RWPE2 (cell line): ENCODE measurements around the gene TENM4.

ENCODE experiments used
- ATAC-seq: fragments of 200-7000 bp; cut with Tn5 transposase; 3 replicates; pipeline ENCODE4 v1.9.1; 2021; ENCODE audit warnings: low read depth
- DNase-seq: peaks from one replicate; pipeline ENCODE4 v3.0.0-alpha.2; 2020; ENCODE audit warnings: low spot score
- H3K27ac ChIP-seq: fragments of 450-650 bp; 2 replicates; pipeline ENCODE4 v1.5.1; 2017; ENCODE audit warnings: mild to moderate bottlenecking; ENCODE audit not compliant: poor library complexity, severe bottlenecking
- H3K27me3 ChIP-seq: fragments of 250-450 bp; sonication (Bioruptor Pico); 2 replicates; pipeline ENCODE4 v1.5.1; 2021; ENCODE audit warnings: mild to moderate bottlenecking, moderate library complexity; ENCODE audit not compliant: insufficient read depth, poor library complexity, severe bottlenecking
- H3K36me3 ChIP-seq: fragments of 250-450 bp; sonication (Bioruptor Pico); 2 replicates; pipeline ENCODE4 v1.5.1; 2020; ENCODE audit warnings: low read depth, mild to moderate bottlenecking, moderate library complexity
- H3K4me1 ChIP-seq: fragments of 250-450 bp; sonication (Bioruptor Pico); 2 replicates; pipeline ENCODE4 v1.5.1; 2021; ENCODE audit warnings: mild to moderate bottlenecking, moderate library complexity; ENCODE audit not compliant: insufficient read depth, poor library complexity, severe bottlenecking
- H3K4me3 ChIP-seq: fragments of 250-450 bp; sonication (Bioruptor Pico); 2 replicates; pipeline ENCODE4 v1.5.1; 2021; ENCODE audit warnings: mild to moderate bottlenecking, moderate library complexity; ENCODE audit not compliant: severe bottlenecking
- H3K9me3 ChIP-seq: fragments of 250-450 bp; sonication (Bioruptor Pico); 2 replicates; pipeline ENCODE4 v1.5.1; 2021; ENCODE audit warnings: mild to moderate bottlenecking, moderate library complexity; ENCODE audit not compliant: severe bottlenecking
- TF ChIP-seq, protein P1 (sequence below): fragments of 450-650 bp; IDR thresholded peaks from one replicate; pipeline ENCODE4 v1.5.1; 2017; ENCODE audit warnings: mild to moderate bottlenecking, moderate library complexity; ENCODE audit not compliant: poor library complexity, severe bottlenecking

The TENM4 gene

DNA sequence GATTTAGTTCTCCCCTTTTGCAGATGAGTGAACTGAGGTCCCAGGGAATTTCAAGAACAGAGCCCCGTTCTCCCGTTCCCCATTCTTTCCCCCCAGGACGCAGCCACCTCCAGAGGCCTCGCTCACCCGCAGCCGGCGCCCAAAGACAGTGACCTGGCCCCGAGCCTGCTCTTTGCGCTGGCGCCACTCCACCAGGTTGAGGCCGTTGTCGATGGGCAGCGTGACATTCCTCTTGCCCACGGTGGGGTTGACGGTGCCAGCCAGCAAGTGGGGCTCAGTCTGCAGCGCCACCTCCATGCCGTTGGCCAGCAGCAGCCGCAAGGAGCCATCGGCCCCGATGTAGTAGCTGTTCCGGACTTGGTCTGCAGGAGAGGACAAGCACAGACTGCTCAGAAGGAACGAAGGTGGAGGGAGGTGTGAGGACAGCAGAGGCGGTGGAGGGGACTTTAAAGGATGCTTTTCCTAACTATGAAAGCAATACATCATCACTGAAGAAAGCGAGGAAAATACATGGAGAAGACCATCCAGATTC lies 764.7 kb downstream of the TENM4 start:
- ATAC-seq = no peak
- H3K4me1 ChIP-seq = no peaks in the 10 kb centered on the region

DNA sequence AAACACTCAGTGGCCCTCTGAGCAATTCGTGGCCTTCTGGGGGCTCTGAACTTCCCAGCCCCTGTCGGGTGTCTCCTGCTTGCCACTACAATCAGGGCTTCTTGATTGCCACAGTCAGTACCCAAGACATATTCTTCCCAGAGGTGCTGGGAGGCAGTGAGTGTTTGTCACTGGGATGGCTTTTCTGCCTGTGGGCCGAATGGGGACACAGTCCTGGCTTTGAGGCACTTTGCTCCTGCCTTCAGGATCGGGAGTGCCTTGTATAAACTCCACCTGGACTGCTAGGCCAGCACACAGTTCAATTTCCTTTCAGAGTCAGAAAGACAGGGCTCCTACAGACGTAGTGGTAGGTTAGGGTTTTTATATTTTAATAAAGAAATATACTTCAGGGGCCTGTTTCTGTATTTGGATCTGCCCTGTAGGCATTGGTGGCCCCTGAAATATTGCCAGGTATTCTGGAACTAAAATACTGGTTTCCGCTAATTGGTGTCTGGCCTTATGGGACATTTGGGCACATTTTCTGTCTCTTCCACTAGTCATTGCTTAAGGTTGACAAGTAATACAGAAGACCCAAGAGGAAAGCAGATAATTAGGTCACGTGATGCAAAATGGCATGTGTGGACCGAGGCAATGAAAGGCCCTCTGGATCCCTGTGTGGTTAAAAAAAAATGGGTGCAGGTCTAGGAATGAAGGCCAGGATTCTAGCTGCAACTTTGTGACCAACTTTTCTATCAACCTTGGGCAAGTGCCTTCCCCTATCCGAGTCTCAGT lies 767.8 kb downstream of the TENM4 start:
- Histone ChIP-seq H3K4me3 (no peak overlapping the region), H3K36me3 (no peaks in the 10 kb centered on the region), H3K4me1 (no peaks in the 10 kb centered on the region), H3K27me3 (no peaks in the 10 kb centered on the region), H3K9me3 (no peaks in the 10 kb centered on the region), H3K27ac (no peak overlapping the region)
- no peak for ATAC-seq
- no peak for DNase-seq
- TF ChIP-seq, protein P1, sequence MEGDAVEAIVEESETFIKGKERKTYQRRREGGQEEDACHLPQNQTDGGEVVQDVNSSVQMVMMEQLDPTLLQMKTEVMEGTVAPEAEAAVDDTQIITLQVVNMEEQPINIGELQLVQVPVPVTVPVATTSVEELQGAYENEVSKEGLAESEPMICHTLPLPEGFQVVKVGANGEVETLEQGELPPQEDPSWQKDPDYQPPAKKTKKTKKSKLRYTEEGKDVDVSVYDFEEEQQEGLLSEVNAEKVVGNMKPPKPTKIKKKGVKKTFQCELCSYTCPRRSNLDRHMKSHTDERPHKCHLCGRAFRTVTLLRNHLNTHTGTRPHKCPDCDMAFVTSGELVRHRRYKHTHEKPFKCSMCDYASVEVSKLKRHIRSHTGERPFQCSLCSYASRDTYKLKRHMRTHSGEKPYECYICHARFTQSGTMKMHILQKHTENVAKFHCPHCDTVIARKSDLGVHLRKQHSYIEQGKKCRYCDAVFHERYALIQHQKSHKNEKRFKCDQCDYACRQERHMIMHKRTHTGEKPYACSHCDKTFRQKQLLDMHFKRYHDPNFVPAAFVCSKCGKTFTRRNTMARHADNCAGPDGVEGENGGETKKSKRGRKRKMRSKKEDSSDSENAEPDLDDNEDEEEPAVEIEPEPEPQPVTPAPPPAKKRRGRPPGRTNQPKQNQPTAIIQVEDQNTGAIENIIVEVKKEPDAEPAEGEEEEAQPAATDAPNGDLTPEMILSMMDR = no peak

More for the DNA sequence above, 764.7 kb downstream of the TENM4 start:
- Histone ChIP-seq H3K27me3 (no peaks in the 10 kb centered on the region), H3K9me3 (no peaks in the 10 kb centered on the region), H3K4me3 (no peak overlapping the region), H3K27ac (no peak overlapping the region), H3K36me3 (no peaks in the 10 kb centered on the region)
- DNase-seq = no peak
- TF ChIP-seq, protein P1 = no peak

DNA sequence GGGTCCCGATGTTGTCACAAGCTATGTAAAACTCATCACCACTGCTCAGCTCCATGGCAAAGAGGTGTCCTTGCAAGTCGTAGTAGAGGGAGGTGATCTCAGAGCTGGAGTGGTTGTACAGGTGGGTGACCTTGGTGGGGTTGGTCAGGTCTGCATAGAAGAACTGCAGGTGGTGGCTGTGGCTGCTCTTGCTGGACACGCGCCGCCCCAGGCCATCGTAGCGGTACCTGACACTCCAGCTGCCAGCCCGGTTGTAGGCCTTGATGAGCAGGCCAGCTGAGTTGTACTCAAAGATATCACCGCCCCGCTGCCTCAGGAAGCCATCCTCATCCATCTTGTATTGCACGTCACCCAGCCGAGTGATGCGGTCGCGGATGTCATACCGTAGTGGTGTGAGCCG lies 771.6 kb downstream of the TENM4 start:
- Histone ChIP-seq H3K9me3 (no peaks in the 10 kb centered on the region), H3K27ac (no peak overlapping the region), H3K36me3 (no peaks in the 10 kb centered on the region), H3K27me3 (no peaks in the 10 kb centered on the region), H3K4me1 (no peaks in the 10 kb centered on the region), H3K4me3 (no peak overlapping the region)
- no peak for DNase-seq
- TF ChIP-seq, protein P1 = no peak
- no peak for ATAC-seq

DNA sequence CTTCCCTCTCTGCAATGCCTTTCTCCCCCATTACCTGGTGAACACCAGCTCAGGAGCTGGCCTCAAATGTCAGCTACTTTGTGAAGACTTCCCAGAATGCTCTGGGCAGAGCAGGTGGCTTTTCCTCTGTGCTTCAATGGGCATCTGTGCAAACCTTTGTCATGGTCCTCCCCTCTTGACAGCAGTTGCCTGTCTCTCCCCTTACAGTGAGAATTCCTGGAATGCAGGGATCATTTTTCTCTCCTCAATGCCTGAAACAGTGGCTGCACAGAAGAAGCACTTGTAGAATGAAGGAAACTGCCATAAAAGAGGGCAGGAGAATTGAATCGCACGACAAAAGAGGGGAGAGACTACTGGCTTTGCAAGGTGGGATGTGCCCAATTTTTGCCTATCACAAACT lies 773.4 kb downstream of the TENM4 start:
- ATAC-seq = no peak
- Histone ChIP-seq H3K27me3 (no peaks in the 10 kb centered on the region), H3K4me3 (no peak overlapping the region), H3K9me3 (no peaks in the 10 kb centered on the region), H3K4me1 (no peaks in the 10 kb centered on the region), H3K27ac (no peak overlapping the region), H3K36me3 (no peaks in the 10 kb centered on the region)
- TF ChIP-seq, protein P1 = no peak
- DNase-seq = no peak

DNA sequence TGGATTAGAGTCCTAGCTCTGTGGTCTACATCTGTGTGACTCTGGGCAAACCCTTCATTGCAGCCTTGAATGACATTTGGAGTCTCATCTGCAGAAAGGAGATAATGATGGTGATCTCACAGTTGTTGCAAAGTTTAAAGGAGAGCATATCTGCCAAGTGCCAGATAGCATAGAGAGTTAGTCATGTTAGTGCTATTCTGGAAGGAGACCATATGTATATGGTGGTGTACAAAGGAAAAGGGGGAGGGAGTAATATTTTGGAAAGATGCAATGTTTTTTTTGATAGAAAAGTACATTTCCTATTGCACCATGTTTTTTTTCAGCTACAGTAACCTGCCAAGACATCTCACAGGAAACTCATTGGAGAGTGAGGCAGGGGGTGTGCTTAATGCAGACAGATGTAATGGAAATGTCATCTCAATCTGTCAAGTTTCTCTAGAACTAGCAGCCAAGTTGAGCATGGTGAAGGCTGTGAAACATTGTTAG lies 774.1 kb downstream of the TENM4 start:
- Histone ChIP-seq H3K9me3 (no peaks in the 10 kb centered on the region), H3K27ac (no peak overlapping the region), H3K4me1 (no peaks in the 10 kb centered on the region), H3K36me3 (no peaks in the 10 kb centered on the region), H3K4me3 (no peak overlapping the region), H3K27me3 (no peaks in the 10 kb centered on the region)
- TF ChIP-seq, protein P1 = no peak
- ATAC-seq (no peak), DNase-seq (no peak)
